OCI-M2 (cell line): Measurements from ENCODE around the gene C9orf72.
"Not testable (repeated sequence)": the region's sequence is repeated elsewhere in the genome, so short reads cannot be mapped to it uniquely, and the experiment has no call there.

Experiments
- DNase-seq: peaks from one replicate; lab custom pipeline; 2025; ENCODE audit not compliant: unreplicated experiment; lab: John Stamatoyannopoulos, UW

Gene C9orf72, protein sequence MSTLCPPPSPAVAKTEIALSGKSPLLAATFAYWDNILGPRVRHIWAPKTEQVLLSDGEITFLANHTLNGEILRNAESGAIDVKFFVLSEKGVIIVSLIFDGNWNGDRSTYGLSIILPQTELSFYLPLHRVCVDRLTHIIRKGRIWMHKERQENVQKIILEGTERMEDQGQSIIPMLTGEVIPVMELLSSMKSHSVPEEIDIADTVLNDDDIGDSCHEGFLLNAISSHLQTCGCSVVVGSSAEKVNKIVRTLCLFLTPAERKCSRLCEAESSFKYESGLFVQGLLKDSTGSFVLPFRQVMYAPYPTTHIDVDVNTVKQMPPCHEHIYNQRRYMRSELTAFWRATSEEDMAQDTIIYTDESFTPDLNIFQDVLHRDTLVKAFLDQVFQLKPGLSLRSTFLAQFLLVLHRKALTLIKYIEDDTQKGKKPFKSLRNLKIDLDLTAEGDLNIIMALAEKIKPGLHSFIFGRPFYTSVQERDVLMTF

DNA sequence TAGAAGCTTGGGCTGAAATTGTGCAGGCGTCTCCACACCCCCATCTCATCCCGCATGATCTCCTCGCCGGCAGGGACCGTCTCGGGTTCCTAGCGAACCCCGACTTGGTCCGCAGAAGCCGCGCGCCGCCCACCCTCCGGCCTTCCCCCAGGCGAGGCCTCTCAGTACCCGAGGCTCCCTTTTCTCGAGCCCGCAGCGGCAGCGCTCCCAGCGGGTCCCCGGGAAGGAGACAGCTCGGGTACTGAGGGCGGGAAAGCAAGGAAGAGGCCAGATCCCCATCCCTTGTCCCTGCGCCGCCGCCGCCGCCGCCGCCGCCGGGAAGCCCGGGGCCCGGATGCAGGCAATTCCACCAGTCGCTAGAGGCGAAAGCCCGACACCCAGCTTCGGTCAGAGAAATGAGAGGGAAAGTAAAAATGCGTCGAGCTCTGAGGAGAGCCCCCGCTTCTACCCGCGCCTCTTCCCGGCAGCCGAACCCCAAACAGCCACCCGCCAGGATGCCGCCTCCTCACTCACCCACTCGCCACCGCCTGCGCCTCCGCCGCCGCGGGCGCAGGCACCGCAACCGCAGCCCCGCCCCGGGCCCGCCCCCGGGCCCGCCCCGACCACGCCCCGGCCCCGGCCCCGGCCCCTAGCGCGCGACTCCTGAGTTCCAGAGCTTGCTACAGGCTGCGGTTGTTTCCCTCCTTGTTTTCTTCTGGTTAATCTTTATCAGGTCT, at the start of gene C9orf72:
Gene C9orf72 (minus strand): TSS at position 564 of the 716 bp plus-strand sequence. CDS start 6,361 bp downstream, outside the sequence.
- DNase-seq, result no peak

DNA sequence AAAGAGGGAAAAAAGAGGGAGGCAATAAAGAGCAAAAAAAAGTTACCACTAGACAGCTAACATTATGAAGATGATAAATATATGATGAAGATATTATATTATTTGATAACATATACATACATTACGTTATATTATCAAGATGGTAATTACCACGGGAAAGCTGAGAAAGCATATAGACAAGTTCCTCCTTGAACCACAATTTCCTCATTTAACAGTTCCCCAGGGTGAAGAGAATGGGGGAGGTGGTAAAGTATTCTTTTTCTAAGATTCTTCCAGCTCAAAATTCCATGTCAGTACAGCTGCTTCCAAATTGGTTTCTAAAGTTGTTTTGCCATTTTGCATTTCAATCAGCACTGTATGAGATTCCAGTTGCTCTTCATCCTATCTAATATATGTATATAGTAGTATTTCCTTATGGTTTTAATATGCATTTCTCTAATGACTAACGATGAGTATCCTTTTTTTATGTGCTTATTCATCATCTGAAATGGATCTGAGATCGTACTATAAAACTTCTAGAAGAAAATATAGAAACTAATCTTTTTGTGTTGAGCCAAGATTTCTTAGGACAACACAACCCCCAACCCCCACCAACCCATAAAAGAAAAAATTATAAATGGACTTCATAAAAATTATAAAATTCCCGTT, 49.5 kb upstream of the C9orf72 start:
- DNase-seq, result no peak

DNA sequence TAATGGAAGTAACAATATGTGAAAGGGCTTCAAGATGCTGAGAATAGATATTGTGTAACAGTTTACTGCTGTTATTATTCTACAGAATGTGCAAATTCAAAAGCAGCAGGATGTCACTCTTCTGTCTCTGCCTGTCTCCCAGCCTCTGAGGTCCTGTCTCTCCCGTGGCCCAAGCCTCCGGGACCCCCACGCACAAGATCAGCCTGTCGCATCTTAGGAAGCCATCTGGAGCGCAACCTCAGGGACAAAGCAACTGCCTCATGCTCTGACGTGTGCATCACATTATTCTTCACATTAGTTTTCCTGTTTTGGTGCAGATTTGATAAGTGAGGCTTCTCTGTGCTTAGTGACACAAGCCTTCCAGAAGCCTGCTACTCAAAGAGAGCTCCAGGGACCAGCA, 46.5 kb upstream of the C9orf72 start:
- DNase-seq, result no peak

DNA sequence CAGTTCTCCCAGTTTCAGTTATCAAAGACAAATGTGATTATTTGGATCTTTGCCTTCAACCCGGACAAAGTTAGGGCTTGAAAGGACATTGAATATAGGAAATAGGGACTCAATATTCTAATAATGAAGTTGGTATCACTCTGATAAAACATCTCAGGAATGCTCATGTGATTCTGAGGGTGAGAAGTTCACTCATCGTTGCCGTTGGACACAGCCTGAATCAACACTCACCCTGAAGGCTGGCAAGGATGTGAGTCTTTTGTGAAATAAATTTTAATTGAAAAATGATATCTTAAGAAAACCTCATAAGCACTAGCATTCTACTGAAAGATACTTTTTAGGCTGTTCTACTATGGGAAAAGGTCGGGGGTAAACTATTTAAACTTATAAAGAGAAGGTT, 44.8 kb upstream of the C9orf72 start:
- DNase-seq, result no peak

DNA sequence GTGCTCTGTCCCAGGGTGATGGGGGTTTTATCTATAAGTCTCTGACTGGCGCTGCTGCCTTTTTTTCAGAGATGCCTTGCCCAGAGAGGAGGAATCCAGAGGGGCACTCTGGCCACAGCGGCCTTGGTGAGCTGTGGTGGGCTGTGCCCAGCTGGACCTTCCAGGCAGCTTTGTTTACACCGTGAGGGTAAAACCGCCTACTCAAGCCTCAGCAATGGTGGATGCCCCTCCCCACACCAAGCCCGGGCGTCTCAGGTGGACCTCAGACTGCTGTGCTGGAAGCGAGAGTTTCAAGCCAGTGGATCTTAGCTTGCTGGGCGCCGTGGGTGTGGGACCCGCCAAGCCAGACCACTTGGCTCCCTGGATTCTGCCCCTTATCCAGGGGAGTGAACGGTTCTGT, 41.3 kb upstream of the C9orf72 start:
- no peak for DNase-seq

DNA sequence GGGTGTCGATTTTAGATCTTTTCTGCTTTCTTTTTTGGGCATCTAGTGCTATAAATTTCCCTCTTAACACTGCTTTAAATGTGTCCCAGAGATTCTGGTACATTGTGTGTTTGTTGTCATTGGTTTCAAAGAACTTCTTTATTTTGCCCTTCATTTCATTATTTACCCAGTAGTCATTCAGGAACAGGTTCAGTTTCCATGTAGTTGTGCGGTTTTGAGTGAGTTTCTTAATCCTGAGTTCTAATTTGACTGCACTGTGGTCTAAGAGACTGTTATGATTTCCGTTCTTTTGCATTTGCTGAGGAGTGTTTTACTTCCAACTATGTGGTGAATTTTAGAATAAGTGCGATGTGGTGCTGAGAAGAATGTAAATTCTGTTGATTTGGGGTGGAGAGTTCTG, 38.8 kb upstream of the C9orf72 start:
- DNase-seq, result not testable (repeated sequence)

DNA sequence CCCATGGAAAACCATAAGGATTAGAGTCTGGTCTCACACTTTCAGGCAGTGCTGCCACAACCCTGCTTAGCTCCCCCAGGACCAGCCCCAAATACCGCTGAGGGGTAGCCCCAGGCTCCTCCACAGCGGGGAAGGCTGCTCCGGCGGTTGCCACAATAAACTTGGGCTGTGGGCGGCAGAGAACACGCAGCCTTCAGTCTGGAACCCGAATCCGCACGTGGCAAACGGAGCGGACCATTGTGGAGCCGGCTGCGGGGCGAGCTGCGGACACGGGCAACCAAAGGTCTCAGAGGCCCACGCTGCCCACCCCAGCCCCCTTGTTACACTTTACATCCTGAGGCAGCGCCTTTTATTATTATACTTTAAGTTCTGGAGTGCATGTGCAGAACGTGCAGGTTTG, 37.3 kb upstream of the C9orf72 start:
- DNase-seq, result no peak

DNA sequence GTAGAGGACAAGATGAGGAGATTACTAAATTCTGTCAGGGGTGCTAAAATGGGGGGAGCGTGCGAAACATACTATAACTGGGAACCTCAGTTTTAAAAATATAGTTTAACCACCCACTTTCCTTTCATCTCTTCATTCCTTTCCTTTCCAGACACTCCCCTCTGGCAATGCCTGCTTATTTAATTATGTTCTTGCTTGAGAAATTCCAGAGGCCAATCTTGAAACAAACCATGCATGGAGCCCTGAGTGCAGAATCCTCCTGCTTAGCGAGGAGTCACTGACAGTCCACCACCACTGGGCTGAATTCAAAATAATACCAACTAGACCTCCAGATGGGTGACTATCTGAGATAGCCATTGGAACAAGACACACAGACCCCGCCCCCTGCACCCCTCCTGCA, 29.7 kb upstream of the C9orf72 start:
- DNase-seq, result no peak

DNA sequence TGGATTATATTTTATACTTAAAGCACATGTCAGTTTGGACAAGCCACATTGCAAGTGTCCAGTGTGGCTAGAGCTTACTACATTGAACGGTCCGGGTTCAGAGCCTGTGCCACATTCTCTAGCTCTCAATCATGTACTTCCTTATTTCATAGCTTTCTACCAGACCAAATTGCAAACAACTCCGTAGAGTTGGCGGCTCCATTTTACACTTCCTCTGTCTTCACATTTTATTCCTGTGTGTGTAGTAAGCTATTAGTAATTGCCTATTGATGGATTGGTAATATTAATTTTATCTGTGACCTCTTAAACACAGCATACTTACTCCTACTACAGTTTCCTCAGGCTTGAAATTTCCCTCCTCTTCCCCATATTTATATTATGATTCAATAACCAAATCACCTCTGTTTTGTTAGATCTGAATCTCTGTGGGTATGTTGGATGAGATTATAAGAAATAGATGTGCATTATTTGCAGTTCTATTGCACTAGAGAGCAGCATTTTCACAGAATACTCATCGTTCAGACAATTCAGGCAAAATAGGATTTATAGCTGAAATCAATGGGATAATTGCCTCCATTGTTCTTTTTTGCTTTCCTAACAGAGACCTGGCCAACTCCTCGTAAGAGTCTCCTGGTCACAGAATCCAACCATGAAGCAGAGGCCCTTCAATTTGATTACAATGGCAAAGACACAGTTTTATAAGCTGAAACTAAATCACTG, 29.0 kb upstream of the C9orf72 start:
- DNase-seq, result no peak

DNA sequence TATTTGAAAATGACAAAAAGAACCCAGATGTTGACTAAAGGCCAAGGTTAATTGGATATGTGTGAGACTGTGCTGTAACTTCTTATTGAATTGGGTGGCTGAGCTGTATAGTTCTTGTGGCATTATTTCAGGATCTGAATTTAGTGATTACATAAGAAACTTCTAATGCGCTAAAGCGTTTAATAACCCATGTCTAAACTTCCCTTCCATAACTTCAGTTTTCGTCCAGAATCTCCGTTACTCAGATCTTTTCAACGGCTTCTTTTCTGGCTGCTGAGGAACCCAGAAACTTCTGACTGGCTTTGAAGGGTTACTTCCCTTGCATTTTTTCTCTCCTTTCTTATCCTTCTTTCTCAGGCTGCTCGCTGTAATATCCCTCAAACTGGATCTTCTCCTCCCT, 28.1 kb upstream of the C9orf72 start:
- DNase-seq, result no peak

DNA sequence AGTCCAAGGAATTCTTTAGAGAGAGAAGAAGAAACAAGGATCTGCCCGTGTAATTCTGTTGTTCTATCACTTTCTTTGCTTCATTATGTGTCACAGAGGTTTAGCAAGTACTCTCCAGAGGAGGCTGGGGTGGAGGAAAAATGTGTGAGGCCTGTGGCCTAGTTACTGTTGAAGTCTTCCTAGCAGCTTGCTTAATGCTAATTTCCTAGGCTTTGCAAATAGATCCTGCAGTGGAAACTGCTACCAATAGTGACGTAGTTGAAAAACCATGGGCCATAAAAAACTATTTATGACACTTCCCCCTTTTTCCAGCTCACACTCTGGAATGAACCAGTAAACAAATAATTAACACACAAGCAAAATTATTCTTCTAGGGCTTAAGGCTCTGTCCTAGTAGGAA, 27.0 kb upstream of the C9orf72 start:
- DNase-seq, result no peak

DNA sequence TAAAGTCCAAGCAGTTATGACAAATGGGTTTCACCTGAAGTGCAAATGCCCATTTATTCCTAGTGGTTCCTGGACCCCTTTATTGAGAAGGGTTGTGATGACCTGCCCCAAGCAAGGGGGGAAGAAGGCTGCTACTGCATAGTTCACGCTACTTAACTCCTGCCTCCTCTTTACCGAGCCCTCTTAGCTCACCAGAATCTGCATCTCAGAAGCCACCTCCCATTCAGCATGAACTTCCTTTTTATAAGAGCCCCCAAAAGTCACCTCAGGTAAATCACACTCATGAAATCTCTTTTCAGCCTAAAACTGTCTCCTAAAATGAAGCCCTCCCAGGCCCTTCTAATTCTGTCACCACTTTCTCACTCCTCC, 26.6 kb upstream of the C9orf72 start:
- DNase-seq, result no peak

DNA sequence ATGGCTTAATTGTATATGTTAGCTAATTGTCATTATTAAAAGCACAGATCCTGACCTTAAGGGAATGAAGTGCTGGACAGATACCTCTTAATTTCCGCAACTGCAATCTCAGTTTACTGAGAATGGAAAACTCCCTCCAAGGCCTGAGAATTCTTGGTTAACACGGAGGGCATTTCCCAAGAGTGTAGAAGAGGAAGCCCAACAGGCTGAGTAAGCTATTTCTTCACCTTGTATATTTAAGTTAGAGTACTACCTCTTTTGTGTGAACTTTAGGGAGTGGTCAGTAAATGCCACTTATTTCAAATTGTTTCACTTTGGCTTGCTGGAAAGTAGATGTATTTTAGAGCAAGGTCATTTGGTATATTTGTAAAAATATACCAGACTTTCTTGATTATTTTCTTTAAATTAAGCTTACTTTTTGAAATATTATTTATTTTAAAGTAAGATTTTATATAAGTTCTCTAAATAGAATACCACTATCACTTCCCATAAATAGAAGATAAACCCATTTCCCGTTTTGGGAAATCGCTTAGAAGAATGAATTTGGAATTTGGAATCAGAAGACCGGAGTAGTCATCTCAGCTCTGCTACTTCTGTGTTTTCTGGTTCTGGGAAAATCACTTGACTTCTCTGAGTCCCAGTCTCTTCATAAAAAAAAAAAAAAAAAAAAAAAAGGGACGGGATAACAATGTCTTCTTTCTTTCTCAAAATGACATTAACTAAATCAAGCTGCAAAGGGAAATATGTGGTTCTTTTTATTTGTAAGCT, 26.0 kb upstream of the C9orf72 start:
- no peak for DNase-seq

DNA sequence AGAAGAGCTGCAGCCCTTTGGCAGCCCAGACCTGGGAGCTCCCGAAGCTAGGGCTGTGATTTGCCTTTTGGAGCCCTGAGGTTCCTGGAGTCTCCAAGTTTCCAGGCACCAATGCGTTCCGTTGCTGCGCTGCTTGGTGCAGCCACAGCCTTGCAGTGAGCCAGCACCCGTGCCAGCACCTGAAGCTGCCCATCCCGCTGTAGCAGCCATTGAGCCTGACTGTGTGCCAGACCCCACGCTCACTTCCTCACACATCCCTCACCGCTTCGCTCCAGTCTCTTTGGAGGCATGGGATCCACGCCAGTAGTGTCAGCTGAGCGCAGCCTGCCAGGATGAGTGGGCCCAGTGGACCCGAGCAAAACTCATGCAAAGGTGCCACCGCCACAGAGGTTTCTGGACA, 22.5 kb upstream of the C9orf72 start:
- no peak for DNase-seq

DNA sequence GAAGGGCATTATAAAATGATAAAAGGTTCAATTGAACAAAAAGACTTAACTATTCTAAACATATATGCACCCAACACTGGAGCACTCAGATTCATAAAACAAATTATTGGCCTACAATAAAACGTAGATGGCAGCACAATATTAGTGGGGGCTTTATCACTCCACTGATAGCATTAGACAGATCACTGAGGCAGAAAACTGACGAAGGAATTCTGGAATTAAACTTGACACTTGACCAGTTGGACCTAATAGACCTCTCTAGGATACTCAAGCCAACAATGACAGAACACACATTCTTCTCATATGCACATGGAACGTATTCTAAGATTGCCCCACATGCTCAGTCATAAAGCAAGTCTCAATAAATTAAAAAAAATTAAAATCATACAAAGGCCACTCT, 18.4 kb upstream of the C9orf72 start:
- no peak for DNase-seq

DNA sequence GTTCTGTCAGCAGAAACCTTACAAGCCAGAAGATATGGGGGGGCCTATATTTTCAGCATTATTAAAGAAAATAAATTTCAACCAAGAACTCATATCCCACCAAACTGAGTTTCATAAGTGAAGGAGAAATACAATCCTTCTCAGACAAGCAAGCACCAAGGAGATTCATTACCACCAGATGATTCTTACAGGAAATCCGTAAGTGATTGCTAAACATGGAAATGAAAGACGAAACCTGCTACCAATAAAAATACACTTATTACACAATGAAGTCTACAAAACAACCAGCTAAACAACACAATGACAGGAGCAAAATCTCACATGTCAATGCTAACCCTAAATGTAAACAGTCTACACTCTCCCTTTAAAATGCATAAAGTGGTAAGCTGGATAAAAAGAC, 17.8 kb upstream of the C9orf72 start:
- DNase-seq, result no peak

DNA sequence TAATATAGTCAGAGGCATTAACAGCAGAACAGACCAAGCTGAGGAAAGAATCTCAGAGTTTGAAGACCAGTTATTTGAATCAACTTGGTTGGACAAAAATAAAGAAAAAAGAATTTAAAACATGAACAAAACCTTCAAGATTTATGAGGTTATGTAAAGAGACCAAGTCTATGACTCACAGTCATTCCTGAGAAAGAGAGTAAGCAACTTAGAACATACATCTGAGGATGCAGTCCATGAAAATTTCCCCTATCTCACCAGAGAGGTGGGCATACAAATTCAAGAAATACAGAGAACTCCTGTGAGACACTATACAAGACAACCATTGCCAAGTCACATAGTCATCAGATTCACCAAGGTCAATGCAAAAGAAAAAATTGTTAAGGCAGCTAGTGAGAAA, 17.4 kb upstream of the C9orf72 start:
- DNase-seq, result no peak

DNA sequence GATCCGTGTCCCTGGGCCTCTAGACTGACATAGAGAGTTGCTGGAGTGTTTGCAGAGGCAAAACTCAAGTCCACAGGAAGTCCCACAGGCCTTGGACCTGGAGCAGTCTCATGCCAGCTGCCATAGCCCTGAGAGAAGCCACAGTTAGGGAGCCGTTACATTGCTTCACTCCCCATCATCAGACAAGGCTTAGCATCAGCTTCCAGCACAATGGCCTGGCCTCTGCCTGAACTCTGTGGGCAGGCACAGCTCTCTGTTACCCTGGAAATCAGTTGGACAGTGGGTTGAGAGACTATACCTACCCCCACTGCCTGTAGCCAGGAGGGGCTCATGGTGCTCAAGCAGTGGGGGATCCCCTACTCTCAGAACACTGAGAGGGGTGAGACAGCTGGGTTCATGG, 16.2 kb upstream of the C9orf72 start:
- no peak for DNase-seq

DNA sequence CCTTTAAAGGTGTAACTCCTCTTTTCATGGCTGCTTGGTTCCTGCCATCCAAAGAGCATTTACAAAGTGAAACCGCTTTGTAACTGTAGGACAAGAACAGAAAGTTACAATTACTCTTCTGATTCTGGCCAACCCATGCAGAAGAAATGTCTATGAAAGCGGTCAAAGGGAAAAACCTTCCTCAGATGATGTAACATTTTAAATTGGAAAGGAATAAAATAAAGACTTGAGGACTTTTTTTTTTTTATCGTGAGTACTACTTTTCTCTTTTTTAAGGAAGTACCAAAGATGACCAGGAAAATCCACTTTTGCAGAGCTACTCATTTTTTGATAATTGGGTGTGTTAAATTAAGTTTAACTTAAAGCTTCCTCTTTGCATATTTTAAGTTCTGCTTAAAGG, 13.0 kb upstream of the C9orf72 start:
- DNase-seq, result no peak

DNA sequence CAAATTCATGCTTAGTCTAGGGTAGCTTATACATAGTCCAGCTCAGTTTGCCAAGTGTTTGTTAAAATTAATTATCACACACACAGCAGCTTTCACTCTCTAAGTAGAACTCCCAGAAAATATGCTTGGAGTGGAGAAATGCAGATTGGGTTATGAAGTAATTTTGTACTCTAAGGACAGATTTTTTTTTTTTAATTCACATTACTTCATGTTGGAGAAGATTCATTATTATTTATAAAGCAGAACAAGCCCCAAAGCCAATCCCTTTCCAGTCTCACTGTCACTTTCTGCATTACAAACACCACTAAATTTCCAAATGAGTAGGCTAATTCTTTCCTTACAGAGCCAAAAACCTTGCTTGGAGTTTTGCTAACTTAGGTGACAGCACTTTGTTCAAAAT, 11.7 kb upstream of the C9orf72 start:
- no peak for DNase-seq

DNA sequence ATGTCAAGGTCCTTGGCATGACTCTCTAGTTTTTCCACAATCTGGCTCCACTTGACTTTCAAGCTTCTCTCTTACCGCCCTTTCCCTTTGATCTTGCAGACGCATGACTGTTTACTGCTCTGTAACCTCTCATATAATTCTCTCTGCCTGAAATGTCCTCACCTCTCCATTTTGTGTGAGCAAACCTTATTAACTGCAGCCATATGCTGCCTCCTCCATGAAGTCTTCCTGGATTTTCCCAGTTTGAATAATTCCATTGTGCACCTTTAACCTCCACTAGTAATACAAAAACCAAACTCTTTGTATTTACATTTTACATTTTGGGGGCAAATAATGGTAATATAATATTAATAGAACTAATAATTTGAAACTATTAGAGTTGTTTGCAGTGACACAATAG, 9.5 kb upstream of the C9orf72 start:
- DNase-seq, result no peak
